GM12878 (cell line): ENCODE measurements around the gene MCOLN2. TPM values are rescaled to one million over a fixed set of nuclear protein-coding genes. Genes with fewer than 3 reads are reported as not detected.

Experiments
- ATF2 ChIP-seq: IDR thresholded peaks from 2 replicates; pipeline ENCODE4 v1.6.1; 2012; ENCODE audit warnings: low read length, inconsistent platforms
- CEBPZ ChIP-seq: fragments of 150-350 bp; IDR thresholded peaks from 2 replicates; pipeline ENCODE4 v1.6.1; 2016; ENCODE audit warnings: low read depth, low read length
- CREM ChIP-seq: IDR thresholded peaks from 2 replicates; pipeline ENCODE4 v1.6.1; 2014; ENCODE audit warnings: antibody characterized with exemption, low read depth
- EGR1 ChIP-seq, 2 experiments: IDR thresholded peaks; 1 replicate in 1 of 2; 2 replicates in 1 of 2; pipeline ENCODE4 v1.6.1; 2011 to 2012; ENCODE audit warnings: low read depth in 2 of 2, low read length in 2 of 2, borderline replicate concordance in 1 of 2, mild to moderate bottlenecking in 1 of 2, moderate library complexity in 1 of 2
- EZH2 ChIP-seq: IDR thresholded peaks from 2 replicates; pipeline ENCODE4 v1.6.1; 2012; ENCODE audit warnings: low read depth, mild to moderate bottlenecking, control low read depth, inconsistent platforms, low read length, borderline replicate concordance; ENCODE audit not compliant: control insufficient read depth
- HCFC1 ChIP-seq: fragments of 150-350 bp; IDR thresholded peaks from 2 replicates; pipeline ENCODE4 v1.6.1; 2014; ENCODE audit warnings: low read length
- HDAC6 ChIP-seq: fragments of 200-600 bp; sonication (generic); IDR thresholded peaks from one replicate; pipeline ENCODE4 v1.8.0; 2017; ENCODE audit warnings: antibody characterized with exemption; ENCODE audit not compliant: unreplicated experiment
- MLLT1 ChIP-seq: fragments of 450-650 bp; IDR thresholded peaks from 2 replicates; pipeline ENCODE4 v1.6.1; 2016; ENCODE audit warnings: mild to moderate bottlenecking
- NFIC ChIP-seq: IDR thresholded peaks from 2 replicates; pipeline ENCODE4 v1.6.1; 2012; ENCODE audit warnings: low read depth, mild to moderate bottlenecking, inconsistent platforms, low read length, moderate library complexity
- NR2C1 ChIP-seq: fragments of 450-650 bp; IDR thresholded peaks from 2 replicates; pipeline ENCODE4 v1.6.1; 2017; ENCODE audit warnings: antibody characterized with exemption, mild to moderate bottlenecking, moderate library complexity
- PAX5 ChIP-seq: IDR thresholded peaks from 2 replicates; pipeline ENCODE4 v1.6.1; 2011; ENCODE audit warnings: low read depth, low read length, borderline replicate concordance
- SIX5 ChIP-seq: IDR thresholded peaks from 2 replicates; pipeline ENCODE4 v1.6.1; 2011; ENCODE audit warnings: mild to moderate bottlenecking, low read depth, low read length, moderate library complexity; ENCODE audit not compliant: severe bottlenecking
- SUPT20H ChIP-seq: IDR thresholded peaks from 2 replicates; pipeline ENCODE4 v1.6.1; 2011; ENCODE audit warnings: low read depth, mild to moderate bottlenecking, low read length, moderate library complexity, borderline replicate concordance; ENCODE audit not compliant: control insufficient read depth
- ZZZ3 ChIP-seq: IDR thresholded peaks from 2 replicates; pipeline ENCODE4 v1.6.1; 2011; ENCODE audit warnings: low read depth; ENCODE audit not compliant: control insufficient read depth, insufficient read length
- polyA plus RNA-seq, 11 experiments: library from polyadenylated mRNA; depleted of rRNA in 4 of 11; unstranded in 6 of 11; stranded (reverse) in 5 of 11; fragments of >200 nt; fragmentation: Nextera tagmentation in 4 of 11; fragmentation: Illumina TruSeq in 1 of 11; extraction: Ambion mirVana in 4 of 11; extraction: Trizol in 1 of 11; gene quantifications; 1 replicate in 1 of 11; 2 replicates in 10 of 11; pipeline versions ENCODE4 v1.2.1 to v1.2.3, GENCODE V29; 2011 to 2016; ENCODE audit warnings: inconsistent platforms in 2 of 11, missing spikeins in 2 of 11, low read depth in 1 of 11
- total RNA-seq, 4 experiments: library from RNA; depleted of rRNA in 3 of 4; stranded (reverse); fragments of >200 nt in 3 of 4; fragmentation: Illumina TruSeq in 1 of 4; extraction: Trizol in 1 of 4; gene quantifications; 2 replicates each; pipeline versions ENCODE4 v1.2.1 to v1.2.3, GENCODE V29; 2013 to 2021
- TF ChIP-seq, protein P1 (sequence below): fragments of 450-650 bp; IDR thresholded peaks from 2 replicates; pipeline ENCODE4 v1.6.1; 2017; ENCODE audit warnings: low read depth, mild to moderate bottlenecking, moderate library complexity
- TF ChIP-seq, protein P2 (sequence below): fragments of 450-650 bp; formaldehyde crosslinking; IDR thresholded peaks from 2 replicates; pipeline ENCODE4 v1.4.0; 2022; ENCODE audit warnings: mild to moderate bottlenecking, moderate library complexity
- TF ChIP-seq, protein P3 (sequence below): fragments of 450-650 bp; IDR thresholded peaks from 2 replicates; pipeline ENCODE4 v1.6.1; 2016; ENCODE audit warnings: mild to moderate bottlenecking

Gene MCOLN2
- total and polyA plus RNA-seq, 10 of the 15 experiments (the other 5 are each of a cell fraction or from before 2014, with no cell fraction given), result 25.9 to 233 (median 109) TPM

DNA sequence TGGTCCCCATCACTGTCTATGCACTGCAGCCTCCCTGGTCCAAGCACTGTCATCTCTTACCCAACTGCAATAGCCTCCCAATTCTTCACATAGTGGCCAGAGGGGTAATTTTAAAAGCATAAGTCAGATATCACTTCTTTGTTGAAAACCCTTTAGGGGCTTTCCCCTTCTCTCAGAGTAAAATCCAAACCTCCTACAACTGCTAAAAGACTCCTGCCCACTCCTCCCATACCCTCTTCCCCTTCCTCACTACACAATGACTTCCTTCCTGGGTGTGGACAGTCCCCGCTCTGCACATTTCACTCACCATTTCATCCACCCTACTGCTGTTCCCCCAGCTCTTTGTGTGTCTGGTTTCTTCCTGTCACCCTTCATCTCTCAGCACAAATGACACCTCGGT is 8.3 kb downstream of the MCOLN2 start (continued):
- TF ChIP-seq PAX5, result peak; percentile 31; the same call in 1 of the 2 replicates
- TF ChIP-seq, protein P1, sequence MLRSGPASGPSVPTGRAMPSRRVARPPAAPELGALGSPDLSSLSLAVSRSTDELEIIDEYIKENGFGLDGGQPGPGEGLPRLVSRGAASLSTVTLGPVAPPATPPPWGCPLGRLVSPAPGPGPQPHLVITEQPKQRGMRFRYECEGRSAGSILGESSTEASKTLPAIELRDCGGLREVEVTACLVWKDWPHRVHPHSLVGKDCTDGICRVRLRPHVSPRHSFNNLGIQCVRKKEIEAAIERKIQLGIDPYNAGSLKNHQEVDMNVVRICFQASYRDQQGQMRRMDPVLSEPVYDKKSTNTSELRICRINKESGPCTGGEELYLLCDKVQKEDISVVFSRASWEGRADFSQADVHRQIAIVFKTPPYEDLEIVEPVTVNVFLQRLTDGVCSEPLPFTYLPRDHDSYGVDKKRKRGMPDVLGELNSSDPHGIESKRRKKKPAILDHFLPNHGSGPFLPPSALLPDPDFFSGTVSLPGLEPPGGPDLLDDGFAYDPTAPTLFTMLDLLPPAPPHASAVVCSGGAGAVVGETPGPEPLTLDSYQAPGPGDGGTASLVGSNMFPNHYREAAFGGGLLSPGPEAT, result peak; percentile 74
- peak in 1 of 2 experiments; percentile 77; a peak in 2 of 3 replicates for TF ChIP-seq EGR1 (IDR thresholded peaks at IDR 0.05; ENCODE audit: borderline replicate concordance in 1 of 2, low read depth in 2 of 2, low read length in 2 of 2)
- TF ChIP-seq HCFC1, result no peak
- TF ChIP-seq EZH2, result no peak
- TF ChIP-seq MLLT1, result peak; percentile 84
- no peak for TF ChIP-seq SUPT20H
- TF ChIP-seq, protein P2, sequence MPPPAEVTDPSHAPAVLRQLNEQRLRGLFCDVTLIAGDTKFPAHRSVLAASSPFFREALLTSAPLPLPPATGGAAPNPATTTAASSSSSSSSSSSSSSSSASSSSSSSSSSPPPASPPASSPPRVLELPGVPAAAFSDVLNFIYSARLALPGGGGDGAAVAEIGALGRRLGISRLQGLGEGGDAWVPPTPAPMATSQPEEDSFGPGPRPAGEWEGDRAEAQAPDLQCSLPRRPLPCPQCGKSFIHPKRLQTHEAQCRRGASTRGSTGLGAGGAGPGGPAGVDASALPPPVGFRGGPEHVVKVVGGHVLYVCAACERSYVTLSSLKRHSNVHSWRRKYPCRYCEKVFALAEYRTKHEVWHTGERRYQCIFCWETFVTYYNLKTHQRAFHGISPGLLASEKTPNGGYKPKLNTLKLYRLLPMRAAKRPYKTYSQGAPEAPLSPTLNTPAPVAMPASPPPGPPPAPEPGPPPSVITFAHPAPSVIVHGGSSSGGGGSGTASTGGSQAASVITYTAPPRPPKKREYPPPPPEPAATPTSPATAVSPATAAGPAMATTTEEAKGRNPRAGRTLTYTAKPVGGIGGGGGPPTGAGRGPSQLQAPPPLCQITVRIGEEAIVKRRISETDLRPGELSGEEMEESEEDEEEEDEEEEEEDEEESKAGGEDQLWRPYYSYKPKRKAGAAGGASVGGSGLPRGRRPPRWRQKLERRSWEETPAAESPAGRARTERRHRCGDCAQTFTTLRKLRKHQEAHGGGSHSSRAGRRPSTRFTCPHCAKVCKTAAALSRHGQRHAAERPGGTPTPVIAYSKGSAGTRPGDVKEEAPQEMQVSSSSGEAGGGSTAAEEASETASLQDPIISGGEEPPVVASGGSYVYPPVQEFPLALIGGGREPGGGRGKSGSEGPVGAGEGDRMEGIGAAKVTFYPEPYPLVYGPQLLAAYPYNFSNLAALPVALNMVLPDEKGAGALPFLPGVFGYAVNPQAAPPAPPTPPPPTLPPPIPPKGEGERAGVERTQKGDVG (CRISPR knock-in tag), result no peak
- no peak for TF ChIP-seq ZZZ3
- TF ChIP-seq CREM, result peak; percentile 32; the same call in 1 of the 2 replicates
- TF ChIP-seq ATF2, result peak; percentile 62; the same call in 1 of the 2 replicates
- TF ChIP-seq NR2C1, result no peak
- no peak for TF ChIP-seq HDAC6
- TF ChIP-seq SIX5, result no peak
- TF ChIP-seq, protein P3, sequence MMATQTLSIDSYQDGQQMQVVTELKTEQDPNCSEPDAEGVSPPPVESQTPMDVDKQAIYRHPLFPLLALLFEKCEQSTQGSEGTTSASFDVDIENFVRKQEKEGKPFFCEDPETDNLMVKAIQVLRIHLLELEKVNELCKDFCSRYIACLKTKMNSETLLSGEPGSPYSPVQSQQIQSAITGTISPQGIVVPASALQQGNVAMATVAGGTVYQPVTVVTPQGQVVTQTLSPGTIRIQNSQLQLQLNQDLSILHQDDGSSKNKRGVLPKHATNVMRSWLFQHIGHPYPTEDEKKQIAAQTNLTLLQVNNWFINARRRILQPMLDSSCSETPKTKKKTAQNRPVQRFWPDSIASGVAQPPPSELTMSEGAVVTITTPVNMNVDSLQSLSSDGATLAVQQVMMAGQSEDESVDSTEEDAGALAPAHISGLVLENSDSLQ, result peak; percentile 70
- peak; percentile 69; the same call in 1 of the 2 replicates for TF ChIP-seq NFIC
- no peak for TF ChIP-seq CEBPZ
